HL-60/S4 treated with retinoic acid at 250 ng/mL for 4 days and 3 days (cell line): ENCODE measurements around the gene PGGHG.
"Not testable (repeated sequence)": the region's sequence is repeated elsewhere in the genome, so short reads cannot be mapped to it uniquely, and the experiment has no call there.

Experiments
- in situ Hi-C: fragments of 300-500 bp; cut with MboI; formaldehyde crosslinking; loops from 2 replicates; pipeline ENCODE4 v1.7.0; 2022; ENCODE audit warnings: low sequenced_read_pairs

PGGHG gene

DNA sequence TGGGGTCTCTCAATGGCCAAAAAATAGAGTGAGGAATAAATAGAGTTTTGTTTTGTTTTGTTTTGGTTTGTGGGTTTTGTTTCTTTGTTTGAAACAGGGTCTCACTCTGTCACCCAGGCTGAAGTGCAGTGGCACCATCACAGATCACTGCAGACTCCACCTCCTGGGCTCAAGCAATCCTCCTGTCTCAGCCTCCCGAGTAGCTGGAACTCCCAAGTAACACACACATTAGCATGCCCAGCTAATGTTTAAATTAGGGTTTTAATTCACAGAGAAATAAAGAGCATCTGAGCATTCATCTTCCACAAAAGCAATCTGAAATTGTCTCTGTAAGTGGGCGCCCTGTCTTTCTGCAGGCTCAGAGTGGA is 40.9 kb downstream of the PGGHG start:
- in situ Hi-C loops, result no loop called here

DNA sequence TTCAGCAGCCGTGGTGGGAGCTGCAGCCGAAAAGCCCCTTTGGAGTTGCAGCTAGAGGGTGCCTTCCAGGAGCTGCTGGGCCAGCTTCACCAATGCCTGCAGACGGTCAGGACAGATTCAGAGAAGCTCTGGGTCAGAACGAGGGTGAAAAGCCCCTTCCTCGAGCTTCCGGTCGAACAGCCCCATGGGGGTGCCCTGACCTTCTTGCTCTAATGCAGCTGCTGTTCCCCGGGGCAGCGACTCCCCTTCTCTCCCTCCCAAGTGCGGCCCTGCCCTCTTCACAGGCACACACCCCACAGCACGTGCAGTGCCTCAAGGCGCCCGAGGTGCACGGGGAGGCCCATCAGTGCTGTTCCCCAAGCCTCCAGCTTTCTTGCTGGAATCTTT is 41.4 kb downstream of the PGGHG start:
- in situ Hi-C loops, result no loop called here

DNA sequence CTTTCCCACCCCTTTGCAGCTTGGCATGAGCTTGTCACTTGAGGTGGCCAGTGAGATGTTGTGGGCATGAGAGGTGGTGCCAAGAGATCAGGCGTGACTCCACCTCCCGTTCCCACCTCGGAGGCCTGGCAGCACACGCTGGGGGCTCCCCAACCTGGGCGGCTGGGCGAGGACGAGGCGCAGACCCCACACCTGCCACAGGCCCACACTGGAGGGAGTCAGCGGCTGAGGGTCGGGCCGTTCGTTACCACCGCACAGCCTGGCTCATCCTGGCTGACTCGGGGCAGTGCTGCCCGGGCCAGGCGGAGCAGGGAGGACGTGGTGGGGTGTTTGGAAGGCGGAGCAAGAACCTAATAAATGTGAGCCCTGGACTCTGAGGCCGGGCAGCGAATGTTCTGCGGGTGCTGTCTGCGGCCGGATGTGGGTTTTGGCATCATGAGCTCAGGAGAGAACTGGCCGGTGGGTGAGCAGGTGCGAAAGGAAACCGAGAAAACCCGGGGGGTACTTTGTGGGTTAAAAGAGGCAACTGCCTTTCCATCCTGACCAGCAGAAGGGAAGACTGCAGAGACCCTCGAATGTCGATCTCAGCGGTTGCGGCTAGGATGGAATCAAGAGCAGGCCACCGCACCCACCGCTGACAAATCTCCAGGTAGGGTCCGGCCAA is 41.9 kb downstream of the PGGHG start:
- in situ Hi-C loops, result no loop called here

DNA sequence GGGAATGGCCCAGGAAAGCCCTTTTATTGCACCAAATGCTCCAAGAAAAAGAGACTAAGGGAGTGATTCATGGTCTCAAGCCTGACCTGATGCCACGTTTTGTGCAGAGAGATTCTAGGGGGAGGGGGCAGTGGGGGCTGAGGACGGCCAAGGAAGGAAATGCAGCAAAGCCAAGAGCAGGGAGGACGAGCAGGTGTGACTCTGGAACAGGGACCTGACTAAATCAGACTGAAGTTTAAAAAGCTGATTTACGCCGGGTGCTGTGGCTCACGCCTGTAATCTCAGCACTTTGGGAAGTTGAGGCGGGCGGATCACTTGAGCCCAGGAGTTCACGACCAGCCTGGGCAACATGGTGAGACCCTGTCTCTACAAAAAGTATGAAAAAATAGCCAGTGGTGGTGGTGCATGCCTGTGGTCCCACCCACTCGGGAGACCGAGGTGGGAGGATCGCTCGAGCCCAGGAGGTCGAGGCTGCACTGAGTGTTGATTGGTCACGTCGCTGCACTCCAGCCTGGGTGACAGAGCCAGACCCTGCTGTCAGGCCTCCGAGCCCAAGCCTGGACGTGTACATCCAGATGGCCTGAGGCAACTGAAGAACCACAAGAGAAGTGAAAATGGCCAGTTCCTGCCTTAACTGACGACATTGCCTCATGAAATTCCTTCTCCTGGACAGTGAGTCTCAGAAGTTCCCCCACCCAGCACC is 42.6 kb downstream of the PGGHG start:
- in situ Hi-C loops, result no loop called here

DNA sequence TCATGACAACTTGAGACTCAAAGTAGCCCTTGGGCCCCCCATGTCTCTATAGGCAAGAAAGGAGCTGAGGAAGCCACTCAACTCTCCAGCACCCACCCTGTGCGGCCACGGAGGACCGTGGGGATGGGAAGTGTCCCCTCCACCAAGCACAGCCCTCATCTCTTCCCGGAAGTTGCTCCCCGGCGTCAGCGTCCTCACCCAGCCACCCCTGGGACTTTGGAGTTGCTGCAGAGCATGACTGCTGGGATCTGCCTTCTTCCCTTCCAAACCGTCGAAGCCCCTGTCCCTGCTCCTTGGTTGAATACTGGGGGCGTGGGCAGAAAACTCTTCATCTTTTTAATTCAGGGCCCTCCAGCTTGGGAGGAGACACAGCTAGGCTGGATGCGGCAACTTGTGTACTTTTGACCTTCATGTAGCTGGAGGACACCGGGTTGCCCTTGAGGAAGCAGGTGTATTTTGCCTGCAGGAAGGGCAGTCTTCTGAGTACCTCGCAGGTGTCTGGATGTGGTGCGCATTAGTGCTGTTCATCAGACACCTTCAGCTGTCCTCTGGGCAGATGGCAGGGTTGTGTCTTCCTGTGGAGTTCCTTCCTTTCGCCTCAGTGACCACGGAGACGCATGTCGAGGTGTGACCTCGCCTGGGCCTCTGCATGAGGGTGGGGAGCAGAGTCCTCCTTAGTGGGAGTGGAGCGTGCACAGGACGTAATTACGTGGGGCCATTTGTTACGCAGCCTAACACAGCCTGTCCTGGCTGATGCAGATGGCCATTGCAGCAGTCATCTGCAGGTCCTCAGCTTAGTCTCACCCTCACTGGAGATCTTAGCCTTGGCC is 43.9 kb downstream of the PGGHG start:
- in situ Hi-C loops, result no loop called here

DNA sequence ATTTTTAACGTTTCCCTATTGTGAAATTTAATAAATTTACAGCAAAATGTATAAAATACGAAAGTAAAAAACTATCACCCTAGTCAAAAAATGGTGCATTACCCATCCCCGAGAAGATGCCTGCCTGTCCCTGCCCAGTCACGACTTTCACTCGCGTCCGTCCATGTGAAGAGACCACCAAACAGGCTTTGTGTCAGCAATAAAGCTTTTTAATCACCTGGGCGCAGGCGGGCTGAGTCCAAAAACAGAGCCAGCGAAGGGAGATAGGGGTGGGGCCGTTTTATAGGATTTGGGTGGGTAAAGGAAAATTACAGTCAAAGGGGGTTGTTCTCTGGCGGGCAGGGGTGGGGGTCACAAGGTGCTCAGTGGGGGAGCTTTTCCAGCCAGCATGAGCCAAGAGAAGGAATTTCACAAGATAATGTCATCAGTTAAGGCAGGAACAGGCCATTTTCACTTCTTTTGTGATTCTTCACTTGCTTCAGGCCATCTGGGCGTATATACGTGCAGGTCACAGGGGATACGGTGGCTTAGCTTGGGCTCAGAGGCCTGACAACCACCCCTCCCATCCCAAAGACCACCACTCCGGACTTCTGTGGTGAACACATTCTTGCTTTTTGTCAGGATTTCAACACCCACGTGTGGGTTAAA is 44.8 kb downstream of the PGGHG start:
- in situ Hi-C loops, result not testable (repeated sequence)

DNA sequence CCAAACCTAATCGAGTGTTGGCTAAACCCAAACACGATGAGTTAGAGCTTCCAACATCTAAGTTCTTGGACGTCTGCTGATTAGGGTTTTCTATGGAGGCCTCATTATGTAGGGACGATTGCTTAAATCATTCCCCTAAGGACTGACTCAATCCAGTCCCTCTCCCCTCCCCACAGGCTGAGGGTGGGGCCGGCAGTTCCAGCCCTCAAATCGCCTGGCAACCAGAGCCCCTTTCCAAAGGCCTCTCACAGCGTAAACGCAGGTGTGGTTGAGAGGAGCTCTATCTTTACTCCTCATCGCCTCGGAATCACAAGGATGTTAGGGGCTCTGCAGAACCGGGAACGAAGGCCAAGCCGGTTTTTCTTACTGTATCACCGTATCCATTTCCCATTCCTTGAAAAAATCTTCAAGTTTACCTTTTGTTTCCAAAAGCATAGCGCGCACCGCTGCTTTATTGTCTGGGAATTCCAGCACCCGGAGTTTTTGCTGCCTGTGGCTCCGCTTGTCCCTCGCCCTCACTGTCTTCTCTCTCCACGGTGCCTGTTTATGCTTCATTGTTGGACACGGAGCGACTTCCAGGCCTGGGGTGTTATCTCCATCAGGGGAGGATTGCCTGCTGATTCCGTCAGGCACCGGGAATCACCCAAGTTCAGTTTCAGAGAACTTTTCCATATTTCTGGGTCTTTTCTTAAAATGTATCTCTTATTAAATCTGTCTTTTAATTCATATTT is 45.5 kb downstream of the PGGHG start:
- in situ Hi-C loops, result no loop called here

DNA sequence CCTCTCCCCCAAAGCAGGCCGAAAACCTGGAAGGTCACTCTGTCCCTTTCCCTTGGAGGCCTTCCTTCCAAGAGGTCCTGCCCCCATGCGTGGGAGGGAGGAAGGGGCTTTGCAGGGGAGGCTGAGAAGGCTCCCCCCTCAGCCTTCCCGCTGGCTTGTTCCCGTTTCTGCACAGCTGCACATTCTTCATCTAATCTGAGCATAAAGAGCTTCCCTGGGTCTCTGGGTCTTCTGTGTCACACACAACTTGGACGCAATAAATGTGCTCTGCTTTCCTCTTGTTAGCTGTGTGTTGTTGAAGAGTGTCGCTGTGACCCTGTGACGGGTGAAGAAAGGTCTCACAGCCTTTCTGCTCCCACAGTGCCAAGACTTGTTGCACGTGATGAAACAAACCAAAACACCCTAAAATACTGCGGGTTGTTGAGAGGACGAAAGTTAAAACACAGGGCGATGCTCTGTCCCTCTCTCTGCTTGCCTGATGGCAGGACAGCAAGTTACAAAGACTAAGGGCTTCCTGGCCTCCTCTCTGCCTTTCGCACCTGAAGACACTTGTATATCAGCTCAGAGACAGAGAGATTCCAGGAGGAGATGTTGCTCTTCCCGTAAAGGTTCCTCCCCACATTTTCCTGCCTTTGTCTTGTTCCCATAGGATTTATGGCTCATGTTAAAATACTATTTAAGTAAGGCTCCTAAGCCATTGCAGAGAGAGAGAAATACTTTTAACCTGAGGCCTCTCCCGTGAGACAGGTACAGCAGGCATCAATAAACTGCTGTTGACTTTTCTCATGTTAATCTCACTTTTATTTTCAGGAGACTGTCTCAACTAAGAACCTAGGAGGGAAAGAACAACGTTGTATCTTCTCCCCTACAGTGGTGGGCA is 47.1 kb downstream of the PGGHG start:
- in situ Hi-C loops, result no loop called here

DNA sequence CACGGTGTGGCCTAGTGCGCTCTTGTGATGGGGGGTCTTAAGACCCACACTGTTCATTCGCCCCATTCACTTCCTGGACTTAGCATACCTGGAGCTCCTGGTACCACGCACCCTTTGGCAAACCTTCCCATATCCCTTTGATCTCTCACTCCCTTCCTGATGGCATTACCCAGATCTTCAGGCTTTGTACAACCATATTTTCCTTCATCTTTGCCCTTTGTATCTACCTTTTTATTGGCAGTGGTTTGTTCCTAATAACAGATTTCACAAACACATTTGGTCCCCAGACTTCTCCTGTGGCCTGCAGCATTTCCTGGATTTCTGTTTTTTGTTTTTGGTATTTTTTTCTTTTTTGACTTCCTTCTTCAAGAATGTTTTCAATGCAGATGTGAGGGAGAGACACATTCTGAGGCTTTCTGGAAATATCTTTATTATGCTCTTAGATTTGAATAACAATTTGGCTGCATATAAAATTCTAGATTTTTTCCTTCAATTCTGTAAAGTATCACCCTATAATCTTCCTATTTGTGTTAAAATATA is 47.8 kb downstream of the PGGHG start:
- in situ Hi-C loops, result no loop called here

DNA sequence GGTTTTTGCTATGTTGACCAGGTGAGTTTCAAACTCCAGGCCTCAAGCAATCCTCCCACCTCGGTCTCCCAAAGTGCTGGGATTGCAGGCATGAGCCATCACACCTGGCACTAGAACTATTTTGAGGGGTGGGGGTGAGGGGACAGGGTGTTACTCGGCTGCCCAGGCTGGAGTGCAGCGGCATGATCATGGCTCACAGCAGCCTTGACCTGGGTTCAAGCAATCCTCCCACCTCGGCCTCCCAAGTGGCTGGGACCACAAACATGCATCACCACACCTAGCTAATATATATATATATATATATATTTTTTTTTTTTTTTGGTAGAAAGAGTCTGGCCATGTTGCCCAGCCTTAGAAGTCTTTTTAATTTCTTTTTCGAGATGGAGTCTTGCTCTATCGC is 48.8 kb downstream of the PGGHG start:
- in situ Hi-C loops, result no loop called here

DNA sequence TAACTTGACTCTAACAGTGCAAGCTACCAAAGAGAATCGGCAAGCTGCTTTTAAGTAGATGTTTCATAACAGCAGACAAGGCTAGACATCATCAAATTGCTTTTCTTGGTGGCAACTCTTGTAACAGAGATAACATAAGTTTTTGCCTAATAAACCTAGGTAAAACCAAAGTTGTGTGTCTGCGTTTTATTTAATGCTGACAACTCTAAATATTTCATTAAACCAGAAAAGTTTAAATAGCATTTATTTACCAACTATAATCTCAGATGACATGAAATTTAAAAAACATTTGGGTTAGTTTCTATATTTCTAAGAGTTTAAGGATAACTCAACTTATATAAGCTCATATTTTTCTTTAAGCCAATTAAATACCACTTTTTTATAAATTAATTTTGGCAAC is 51.0 kb downstream of the PGGHG start:
- in situ Hi-C loops, result no loop called here

DNA sequence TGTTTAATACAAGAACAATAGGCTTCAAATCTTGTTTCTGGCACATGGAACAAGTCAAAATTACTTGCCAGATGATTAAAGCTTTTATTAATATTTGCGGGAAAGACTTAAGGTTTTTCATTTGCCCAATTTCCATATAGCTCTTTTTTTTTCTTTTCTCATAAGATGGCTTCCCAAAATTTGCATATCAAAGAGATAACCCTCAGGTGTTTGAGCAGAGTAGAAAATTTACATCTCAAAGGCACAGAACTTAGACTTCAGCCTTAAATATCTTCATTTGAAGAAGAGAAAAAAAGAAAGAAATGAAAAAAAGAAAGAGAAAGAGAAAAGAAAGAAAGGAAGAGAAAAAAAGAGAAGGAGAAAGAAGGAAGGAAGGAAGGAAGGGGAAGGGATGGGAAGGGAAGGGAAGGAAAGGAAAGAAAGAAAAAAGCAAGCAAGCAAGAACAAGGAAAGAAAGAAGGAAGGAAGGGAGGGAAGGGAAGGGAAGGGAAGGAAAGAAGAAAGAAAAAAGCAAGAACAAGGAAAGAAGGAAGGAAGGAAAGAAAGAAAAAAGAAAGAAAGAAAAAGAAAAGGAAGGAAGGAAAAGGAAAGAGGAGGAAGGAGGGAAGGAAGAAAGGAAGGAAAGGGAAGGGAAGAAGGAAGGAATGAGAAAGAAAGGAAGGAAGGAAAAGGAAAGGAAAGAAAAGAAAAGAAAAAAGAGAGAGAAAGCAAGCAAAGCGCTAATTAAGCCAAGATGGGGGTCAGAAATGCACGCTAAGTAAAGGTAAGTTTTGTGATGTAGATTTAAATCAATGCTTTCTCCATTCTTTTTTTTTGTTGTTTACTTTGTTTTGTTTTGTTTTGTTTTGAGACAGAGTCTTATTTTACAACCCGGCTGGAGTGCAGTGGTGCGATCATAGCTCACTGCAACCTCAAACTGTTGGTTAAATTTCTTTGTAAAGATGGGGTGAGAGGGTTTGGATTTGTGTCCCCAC is 51.9 kb downstream of the PGGHG start:
- in situ Hi-C loops, result no loop called here

DNA sequence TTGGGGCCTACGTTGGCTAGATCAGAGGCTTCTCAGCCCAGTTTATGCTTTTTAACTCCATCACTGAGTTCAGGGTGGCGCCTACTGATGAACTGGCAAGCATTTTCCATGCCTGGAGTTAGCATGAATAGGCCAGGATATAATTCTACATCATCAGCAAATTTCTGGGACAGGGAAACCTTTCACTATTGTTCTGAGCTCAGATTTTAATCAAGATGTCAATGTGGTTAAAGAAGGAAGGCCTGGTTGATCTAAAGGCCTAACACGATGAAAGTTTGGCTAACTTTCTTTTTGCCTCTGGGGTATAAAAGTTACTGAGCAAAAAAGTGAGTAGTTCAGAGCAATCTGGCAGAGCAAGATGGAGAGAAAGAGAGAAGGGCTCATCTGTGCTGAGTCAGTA is 53.4 kb downstream of the PGGHG start:
- in situ Hi-C loops, result no loop called here

DNA sequence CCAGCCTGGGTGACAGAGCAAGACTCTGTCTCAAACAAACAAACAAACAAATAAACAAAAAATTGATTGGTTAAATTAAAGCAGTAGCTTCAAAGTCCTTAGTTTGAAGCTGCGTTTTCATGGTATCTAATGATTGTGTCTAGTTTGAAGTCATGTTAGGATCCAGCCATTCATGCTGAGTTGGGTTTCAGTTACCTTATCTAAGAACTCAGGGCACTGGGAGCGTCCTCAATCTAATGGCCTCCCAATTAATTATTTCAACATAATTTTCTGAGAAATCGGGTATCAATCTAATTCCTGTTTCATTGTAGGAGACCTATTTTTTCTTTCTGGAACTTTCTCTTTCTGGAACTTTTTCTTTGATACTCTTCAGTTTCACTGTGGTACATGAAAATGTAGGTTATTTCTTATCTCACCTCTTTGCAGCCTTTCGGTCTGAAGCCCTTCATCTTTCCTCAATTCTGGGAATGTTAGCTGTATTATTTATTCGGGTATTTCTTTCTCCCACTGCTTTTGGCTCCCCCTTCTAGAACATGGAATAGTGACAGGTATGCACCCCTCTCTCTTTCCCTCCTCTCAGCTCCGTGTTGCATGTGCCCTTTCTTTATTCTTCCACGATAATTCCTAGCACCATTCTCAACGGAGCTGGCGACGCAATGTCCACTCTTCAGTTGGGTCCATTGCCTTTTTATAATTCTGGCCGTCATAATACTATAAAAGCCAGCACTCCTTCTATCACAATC is 56.1 kb downstream of the PGGHG start:
- in situ Hi-C loops, result no loop called here
